Measurements from ENCODE around the gene FBXO31.

The FBXO31 gene

GRCh38 chr16:87293990-87294389 is 89.6 kb downstream of the FBXO31 start:
- no peak for DNase-seq (ENCODE audit: low read depth in 2 of 3, low spot score in 1 of 3)

GRCh38 chr16:87291944-87292343 is 91.6 kb downstream of the FBXO31 start:
- no peak for DNase-seq (ENCODE audit: low read depth in 2 of 3, low spot score in 1 of 3)

GRCh38 chr16:87288753-87289362 is 94.7 kb downstream of the FBXO31 start:
- no peak for DNase-seq (ENCODE audit: low read depth in 2 of 3, low spot score in 1 of 3)

GRCh38 chr16:87286839-87287626 is 96.5 kb downstream of the FBXO31 start:
- no peak for DNase-seq (ENCODE audit: low read depth in 2 of 3, low spot score in 1 of 3)

- no peak for DNase-seq (ENCODE audit: low read depth in 2 of 3, low spot score in 1 of 3)
Measured at GRCh38 chr16:87284183-87284582, 99.4 kb downstream of the FBXO31 start.

- no peak for DNase-seq (ENCODE audit: low read depth in 2 of 3, low spot score in 1 of 3)
Measured at GRCh38 chr16:87279094-87279658, 104.4 kb downstream of the FBXO31 start.

- DNase-seq (ENCODE audit: low read depth in 2 of 3, low spot score in 1 of 3), result peak; percentile 31 to 40 (median 39)
Measured at GRCh38 chr16:87278191-87279093, 105.1 kb downstream of the FBXO31 start.
